Neural cell (in vitro differentiated cells): ENCODE results near the gene CD84. TPM values are rescaled to one million over a fixed set of nuclear protein-coding genes. Genes with fewer than 3 reads are reported as not detected.

Experiments used
- H2AFZ ChIP-seq: fragments of 200-600, 300-800 bp; sonication (generic), shearing (Covaris generic); 2 replicates; pipeline ENCODE4 v1.6.0; 2014; ENCODE audit warnings: low read depth, mild to moderate bottlenecking, antibody characterized with exemption, low read length, moderate library complexity
- H3F3A ChIP-seq: fragments of 200-600 bp; shearing (Covaris generic); 2 replicates; pipeline ENCODE4 v1.6.1; 2016; ENCODE audit warnings: mild to moderate bottlenecking, moderate library complexity, mixed read lengths, antibody characterized with exemption, low read length; ENCODE audit not compliant: insufficient read depth, poor library complexity, severe bottlenecking
- H3K27ac ChIP-seq: fragments of 200-600, 300-800 bp; sonication (generic), shearing (Covaris generic); 2 replicates; pipeline ENCODE4 v1.5.1; 2014; ENCODE audit warnings: mild to moderate bottlenecking, low read length, moderate library complexity
- H3K27me3 ChIP-seq: fragments of 300-800, 200-600 bp; sonication (generic), shearing (Covaris generic); 2 replicates; pipeline ENCODE4 v1.6.0; 2014; ENCODE audit warnings: mild to moderate bottlenecking, low read depth, low read length, moderate library complexity; ENCODE audit not compliant: insufficient read depth
- H3K36me3 ChIP-seq: fragments of 300-800, 200-600 bp; sonication (generic), shearing (Covaris generic); 2 replicates; pipeline ENCODE4 v1.5.1; 2014; ENCODE audit warnings: mild to moderate bottlenecking, antibody characterized with exemption, low read length, moderate library complexity; ENCODE audit not compliant: insufficient read depth
- H3K4me2 ChIP-seq: fragments of 300-800, 200-600 bp; sonication (generic), shearing (Covaris generic); 2 replicates; pipeline ENCODE4 v1.6.0; 2014; ENCODE audit warnings: mild to moderate bottlenecking, low read length
- H3K4me3 ChIP-seq: fragments of 300-800, 200-600 bp; sonication (generic), shearing (Covaris generic); 2 replicates; pipeline ENCODE4 v1.5.1; 2014; ENCODE audit warnings: mild to moderate bottlenecking, low read length, moderate library complexity
- H3K79me2 ChIP-seq: fragments of 200-600 bp; shearing (Covaris generic); replicated peaks from 2 replicates; pipeline ENCODE4 v1.6.0; 2014; ENCODE audit warnings: mild to moderate bottlenecking, low read length, moderate library complexity; ENCODE audit not compliant: insufficient read depth
- H3K9ac ChIP-seq: fragments of 300-800, 200-600 bp; sonication (generic), shearing (Covaris generic); 2 replicates; pipeline ENCODE4 v1.6.1; 2016; ENCODE audit warnings: mild to moderate bottlenecking, low read length, mixed read lengths
- H3K9me2 ChIP-seq: fragments of 200-600 bp; shearing (Covaris generic); 2 replicates; pipeline ENCODE4 v1.6.1; 2016; ENCODE audit warnings: mild to moderate bottlenecking, low read length, mixed read lengths; ENCODE audit not compliant: insufficient read depth
- H3K9me3 ChIP-seq: fragments of 200-600, 300-800 bp; sonication (generic), shearing (Covaris generic); 2 replicates; pipeline ENCODE4 v1.6.1; 2016; ENCODE audit warnings: mild to moderate bottlenecking, mixed run types, low read length, moderate library complexity, mixed read lengths
- H4K20me1 ChIP-seq: fragments of 200-600 bp; shearing (Covaris generic); 2 replicates; pipeline ENCODE4 v1.6.1; 2016; ENCODE audit warnings: mild to moderate bottlenecking, mixed run types; ENCODE audit not compliant: insufficient read depth
- CTCF ChIP-seq: fragments of 450-650 bp; IDR thresholded peaks from 2 replicates; pipeline ENCODE4 v1.5.1; 2014; ENCODE audit warnings: antibody characterized with exemption, mild to moderate bottlenecking, moderate library complexity; ENCODE audit not compliant: poor library complexity, severe bottlenecking
- EP300 ChIP-seq: fragments of 450-650 bp; conservative IDR thresholded peaks from 2 replicates; pipeline ENCODE4 v1.6.1; 2014; ENCODE audit warnings: antibody characterized with exemption, mild to moderate bottlenecking, moderate library complexity; ENCODE audit not compliant: poor library complexity, severe bottlenecking
- EZH2 ChIP-seq: fragments of 200-600, 300-800 bp; shearing (Covaris generic), sonication (generic); IDR thresholded peaks from 2 replicates; pipeline ENCODE4 v1.6.1; 2014; ENCODE audit warnings: antibody characterized with exemption, low read length, borderline replicate concordance, mild to moderate bottlenecking; ENCODE audit not compliant: insufficient read depth, poor library complexity, severe bottlenecking
- MXI1 ChIP-seq: fragments of 450-650 bp; conservative IDR thresholded peaks from 2 replicates; pipeline ENCODE4 v1.6.1; 2014; ENCODE audit warnings: antibody characterized with exemption, mild to moderate bottlenecking; ENCODE audit not compliant: poor library complexity, severe bottlenecking
- POLR2AphosphoS5 ChIP-seq: IDR thresholded peaks from 2 replicates; pipeline ENCODE4 v1.6.1; 2012
- RAD21 ChIP-seq: fragments of 450-650 bp; conservative IDR thresholded peaks from 2 replicates; pipeline ENCODE4 v1.6.1; 2014; ENCODE audit warnings: antibody characterized with exemption, mild to moderate bottlenecking, moderate library complexity
- REST ChIP-seq: IDR thresholded peaks from 2 replicates; pipeline ENCODE4 v1.6.1; 2012; ENCODE audit warnings: borderline replicate concordance
- SMC3 ChIP-seq: fragments of 450-650 bp; conservative IDR thresholded peaks from 2 replicates; pipeline ENCODE4 v1.6.1; 2014; ENCODE audit warnings: antibody characterized with exemption, mild to moderate bottlenecking, moderate library complexity; ENCODE audit not compliant: poor library complexity
- TAF1 ChIP-seq: IDR thresholded peaks from 2 replicates; pipeline ENCODE4 v1.6.1; 2012; ENCODE audit warnings: low read depth
- polyA plus RNA-seq: library from polyadenylated mRNA; depleted of rRNA; stranded (reverse); fragments of >200 nt; gene quantifications from 2 replicates; pipeline ENCODE4 v1.2.3, GENCODE V29; 2014

CD84 gene
- polyA plus RNA-seq, 1 donor from 2014 or later = not detected

GRCh38 chr1:160614410-160614809 lies 35.1 kb upstream of the CD84 start:
- TF ChIP-seq EZH2 (no peak), CTCF (no peak), TAF1 (no peak), POLR2AphosphoS5 (no peak), EP300 (no peak), SMC3 (no peak), RAD21 (no peak), REST (no peak), MXI1 (no peak)
- no peaks in the 10 kb centered on the region for H3F3A ChIP-seq
- no peak overlapping the region for H3K27ac ChIP-seq
- no peaks in the 10 kb centered on the region for H3K9me3 ChIP-seq
- no peak overlapping the region for H2AFZ ChIP-seq
- no peaks in the 10 kb centered on the region for H3K9me2 ChIP-seq
- no peaks in the 10 kb centered on the region for H4K20me1 ChIP-seq
- H3K9ac ChIP-seq = no peak overlapping the region
- H3K27me3 ChIP-seq = no peaks in the 10 kb centered on the region
- no peaks in the 10 kb centered on the region for H3K79me2 ChIP-seq
- no peak overlapping the region for H3K4me3 ChIP-seq
- no peak overlapping the region for H3K4me2 ChIP-seq
- no peaks in the 10 kb centered on the region for H3K36me3 ChIP-seq

- no peak overlapping the region for H3K4me2 ChIP-seq
- H3K9ac ChIP-seq = no peak overlapping the region
- H3K36me3 ChIP-seq = no peaks in the 10 kb centered on the region
- no peaks in the 10 kb centered on the region for H3K9me2 ChIP-seq
- no peak overlapping the region for H3K4me3 ChIP-seq
- H3K27ac ChIP-seq = no peak overlapping the region
- H3K27me3 ChIP-seq = no peaks in the 10 kb centered on the region
- no peaks in the 10 kb centered on the region for H3K9me3 ChIP-seq
- no peak for TF ChIP-seq TAF1
- no peak for TF ChIP-seq POLR2AphosphoS5
- no peak for TF ChIP-seq REST
- TF ChIP-seq CTCF = no peak
- TF ChIP-seq EZH2 = no peak
- TF ChIP-seq EP300 = no peak
- TF ChIP-seq MXI1 = no peak
- TF ChIP-seq RAD21 = no peak
- TF ChIP-seq SMC3 = no peak
- no peaks in the 10 kb centered on the region for H3K79me2 ChIP-seq
- no peaks in the 10 kb centered on the region for H3F3A ChIP-seq
- H2AFZ ChIP-seq = no peak overlapping the region
- H4K20me1 ChIP-seq = no peaks in the 10 kb centered on the region
Measured at GRCh38 chr1:160612613-160613218, 33.4 kb upstream of the CD84 start.
